Neural progenitor cell (in vitro differentiated cells): ENCODE results near the gene USP33. TPM values are rescaled to one million over a fixed set of nuclear protein-coding genes. Genes with fewer than 3 reads are reported as not detected.
"Not testable (repeated sequence)": the region's sequence is repeated elsewhere in the genome, so short reads cannot be mapped to it uniquely, and the experiment has no call there.

Experiments
- DNase-seq: peaks from one replicate; pipeline ENCODE4 v3.0.0-alpha.2; 2016; ENCODE audit warnings: low spot score
- H2AFZ ChIP-seq: fragments of 200-600 bp; sonication (generic); replicated peaks from 2 replicates; pipeline ENCODE4 v1.6.1; 2016; ENCODE audit warnings: antibody characterized with exemption
- H3F3A ChIP-seq: fragments of 200-600 bp; sonication (generic); 2 replicates; pipeline ENCODE4 v1.6.1; 2016; ENCODE audit warnings: antibody characterized with exemption, low read depth
- H3K27ac ChIP-seq: fragments of 200-600 bp; sonication (generic); 2 replicates; pipeline ENCODE4 v1.5.1; 2016; ENCODE audit warnings: mild to moderate bottlenecking
- H3K27me3 ChIP-seq: fragments of 200-600 bp; sonication (generic); 2 replicates; pipeline ENCODE4 v1.6.1; 2016; ENCODE audit warnings: mild to moderate bottlenecking, moderate library complexity
- H3K36me3 ChIP-seq: fragments of 200-600 bp; sonication (generic); 2 replicates; pipeline ENCODE4 v1.5.1; 2016
- H3K4me1 ChIP-seq: fragments of 200-600 bp; sonication (generic); 2 replicates; pipeline ENCODE4 v1.6.1; 2016; ENCODE audit warnings: mixed run types
- H3K4me2 ChIP-seq: fragments of 200-600 bp; sonication (generic); 2 replicates; pipeline ENCODE4 v1.6.1; 2016
- H3K4me3 ChIP-seq: fragments of 200-600 bp; sonication (generic); 2 replicates; pipeline ENCODE4 v1.5.1; 2016
- H3K79me2 ChIP-seq: fragments of 200-600 bp; sonication (generic); 2 replicates; pipeline ENCODE4 v1.6.1; 2016; ENCODE audit warnings: low read depth
- H3K9ac ChIP-seq: fragments of 200-600 bp; sonication (generic); 2 replicates; pipeline ENCODE4 v1.6.1; 2016
- H3K9me3 ChIP-seq: fragments of 200-600 bp; sonication (generic); 2 replicates; pipeline ENCODE4 v1.5.1; 2016; ENCODE audit warnings: low read depth
- H4K20me1 ChIP-seq: fragments of 200-600 bp; sonication (generic); 2 replicates; pipeline ENCODE4 v1.6.1; 2016; ENCODE audit warnings: low read depth
- H3K27ac Mint-ChIP-seq: 3 replicates; pipeline ENCODE4 v1.8.0; 2021; ENCODE audit warnings: mixed read lengths
- H3K27me3 Mint-ChIP-seq: 2 replicates; pipeline ENCODE4 v1.8.0; 2022; ENCODE audit warnings: low read depth, mild to moderate bottlenecking, inconsistent platforms, moderate library complexity, mixed read lengths; ENCODE audit not compliant: insufficient read depth
- H3K36me3 Mint-ChIP-seq: 3 replicates; pipeline ENCODE4 v1.8.0; 2021; ENCODE audit warnings: mixed read lengths
- H3K4me1 Mint-ChIP-seq: 3 replicates; pipeline ENCODE4 v1.8.0; 2021; ENCODE audit warnings: mixed read lengths
- H3K4me3 Mint-ChIP-seq: 3 replicates; pipeline ENCODE4 v1.8.0; 2021; ENCODE audit warnings: mild to moderate bottlenecking, moderate library complexity, mixed read lengths
- H3K9me3 Mint-ChIP-seq: 3 replicates; pipeline ENCODE4 v1.8.0; 2020; ENCODE audit warnings: mixed read lengths
- CTCF ChIP-seq: fragments of 200-600 bp; sonication (generic); IDR thresholded peaks from 2 replicates; pipeline ENCODE4 v1.5.1; 2017; ENCODE audit warnings: antibody characterized with exemption, mild to moderate bottlenecking
- EZH2 ChIP-seq: fragments of 200-600 bp; sonication (generic); IDR thresholded peaks from 2 replicates; pipeline ENCODE4 v1.6.1; 2017; ENCODE audit warnings: antibody characterized with exemption, mild to moderate bottlenecking, moderate library complexity
- EZH2phosphoT487 ChIP-seq: fragments of 200-600 bp; sonication (generic); IDR thresholded peaks from 2 replicates; pipeline ENCODE4 v1.6.1; 2017; ENCODE audit warnings: antibody characterized with exemption
- total RNA-seq: library from RNA; depleted of rRNA; stranded (reverse); fragments of >200 nt; gene quantifications from 2 replicates; pipeline ENCODE4 v1.2.3, GENCODE V29; 2015; ENCODE audit warnings: low replicate concordance

The USP33 gene
- total RNA-seq, 1 donor from 2014 or later = 132 TPM

- TF ChIP-seq EZH2phosphoT487 (no peak), CTCF (no peak), EZH2 (no peak)
- H3K27me3 ChIP-seq = no peaks in the 10 kb centered on the region
- no peak overlapping the region for H3K27ac ChIP-seq
- H3K4me3 Mint-ChIP-seq = no peak overlapping the region
- H3K9me3 Mint-ChIP-seq = no peaks in the 10 kb centered on the region
- no peak overlapping the region for H3K4me2 ChIP-seq
- H3K27ac Mint-ChIP-seq = no peak overlapping the region
- H3K79me2 ChIP-seq = no peaks in the 10 kb centered on the region
- peaks cover 15% of the 10 kb centered on the region for H3K36me3 ChIP-seq
- no peak overlapping the region for H3K4me3 ChIP-seq
- no peaks in the 10 kb centered on the region for H3K27me3 Mint-ChIP-seq
- no peak overlapping the region for H2AFZ ChIP-seq
- no peaks in the 10 kb centered on the region for H3F3A ChIP-seq
- H3K36me3 Mint-ChIP-seq = peaks cover 17% of the 10 kb centered on the region
- DNase-seq = no peak
- H3K9me3 ChIP-seq = no peaks in the 10 kb centered on the region
- no peak overlapping the region for H3K9ac ChIP-seq
- H4K20me1 ChIP-seq = no peaks in the 10 kb centered on the region
- no peaks in the 10 kb centered on the region for H3K4me1 Mint-ChIP-seq
- no peaks in the 10 kb centered on the region for H3K4me1 ChIP-seq
These were observed 43.6 kb downstream of the USP33 start for GRCh38 chr1:77716065-77716464.

DNA sequence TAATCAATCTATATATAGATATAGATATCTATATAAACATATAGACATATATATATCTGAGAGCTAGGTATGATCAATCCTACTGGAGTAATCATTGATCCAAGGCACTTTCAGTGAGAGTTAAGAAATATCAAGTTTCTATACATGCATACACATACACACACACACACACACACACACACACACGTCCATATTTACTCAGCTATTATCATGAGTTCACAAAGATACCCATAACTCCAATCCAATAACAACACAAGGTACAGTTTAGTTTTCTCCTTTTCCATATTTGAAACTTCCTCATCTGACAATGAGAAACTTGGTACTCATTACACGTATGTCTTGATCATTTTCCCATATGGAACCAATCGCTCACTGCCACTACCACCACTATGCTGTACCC is 49.9 kb downstream of the USP33 start:
- Mint-ChIP-seq H3K4me1 (no peaks in the 10 kb centered on the region), H3K36me3 (peaks cover 11% of the 10 kb centered on the region), H3K27ac (no peak overlapping the region), H3K4me3 (no peak overlapping the region), H3K9me3 (no peaks in the 10 kb centered on the region), H3K27me3 (no peaks in the 10 kb centered on the region)
- Histone ChIP-seq H3K4me1 (no peaks in the 10 kb centered on the region), H3F3A (no peaks in the 10 kb centered on the region), H3K27ac (no peak overlapping the region), H3K79me2 (no peaks in the 10 kb centered on the region), H3K27me3 (no peaks in the 10 kb centered on the region), H3K9me3 (no peaks in the 10 kb centered on the region), H3K4me3 (no peak overlapping the region), H2AFZ (no peak overlapping the region), H3K4me2 (no peak overlapping the region), H3K9ac (no peak overlapping the region), H3K36me3 (peaks cover 4% of the 10 kb centered on the region), H4K20me1 (no peaks in the 10 kb centered on the region)
- no peak for DNase-seq
- no peak for TF ChIP-seq EZH2
- no peak for TF ChIP-seq EZH2phosphoT487
- no peak for TF ChIP-seq CTCF

- Histone ChIP-seq H3K27me3 (no peaks in the 10 kb centered on the region), H3K9me3 (no peaks in the 10 kb centered on the region), H2AFZ (no peak overlapping the region), H3K36me3 (no peaks in the 10 kb centered on the region), H3F3A (no peaks in the 10 kb centered on the region), H3K27ac (no peak overlapping the region), H3K4me3 (no peak overlapping the region), H3K9ac (no peak overlapping the region), H3K4me1 (no peaks in the 10 kb centered on the region), H3K4me2 (no peak overlapping the region), H4K20me1 (no peaks in the 10 kb centered on the region), H3K79me2 (no peaks in the 10 kb centered on the region)
- Mint-ChIP-seq H3K27ac (no peak overlapping the region), H3K36me3 (peaks cover 3% of the 10 kb centered on the region), H3K27me3 (no peaks in the 10 kb centered on the region), H3K9me3 (no peaks in the 10 kb centered on the region), H3K4me3 (no peak overlapping the region), H3K4me1 (no peaks in the 10 kb centered on the region)
- no peak for TF ChIP-seq CTCF
- TF ChIP-seq EZH2phosphoT487 = no peak
- TF ChIP-seq EZH2 = no peak
- no peak for DNase-seq
These were observed 53.3 kb downstream of the USP33 start for GRCh38 chr1:77706321-77706720.

DNA sequence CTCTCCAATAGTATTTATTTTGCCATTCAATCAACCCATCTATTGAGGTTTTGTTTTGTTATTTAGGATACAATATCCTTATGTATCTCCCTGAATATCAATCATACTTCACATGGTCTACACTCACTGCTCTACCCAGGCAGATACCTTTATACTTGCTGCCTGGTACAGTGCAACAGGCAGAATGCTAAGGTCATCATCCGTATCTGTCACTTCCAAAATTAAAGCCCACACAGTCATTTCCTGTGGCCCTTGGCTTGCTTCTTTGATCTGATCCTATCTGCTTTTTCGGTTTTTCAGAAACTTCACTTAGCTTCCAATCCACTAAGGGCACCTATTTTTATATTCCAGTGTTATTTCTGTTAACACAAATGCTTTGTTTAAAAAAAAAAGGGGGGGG is 54.9 kb downstream of the USP33 start:
- Mint-ChIP-seq H3K27ac (no peak overlapping the region), H3K27me3 (peaks cover 2% of the 10 kb centered on the region), H3K36me3 (peaks cover 2% of the 10 kb centered on the region), H3K4me3 (no peak overlapping the region), H3K9me3 (peaks cover under 1% of the 10 kb centered on the region), H3K4me1 (no peaks in the 10 kb centered on the region)
- H4K20me1 ChIP-seq = no peaks in the 10 kb centered on the region
- H3K9ac ChIP-seq = no peak overlapping the region
- H3K36me3 ChIP-seq = no peaks in the 10 kb centered on the region
- no peak overlapping the region for H2AFZ ChIP-seq
- no peaks in the 10 kb centered on the region for H3K79me2 ChIP-seq
- H3K27me3 ChIP-seq = no peaks in the 10 kb centered on the region
- TF ChIP-seq CTCF (no peak), EZH2 (no peak), EZH2phosphoT487 (no peak)
- H3K27ac ChIP-seq = no peak overlapping the region
- H3K4me1 ChIP-seq = no peaks in the 10 kb centered on the region
- H3F3A ChIP-seq = no peaks in the 10 kb centered on the region
- DNase-seq = no peak
- H3K4me2 ChIP-seq = no peak overlapping the region
- H3K4me3 ChIP-seq = no peak overlapping the region
- H3K9me3 ChIP-seq = no peaks in the 10 kb centered on the region

DNA sequence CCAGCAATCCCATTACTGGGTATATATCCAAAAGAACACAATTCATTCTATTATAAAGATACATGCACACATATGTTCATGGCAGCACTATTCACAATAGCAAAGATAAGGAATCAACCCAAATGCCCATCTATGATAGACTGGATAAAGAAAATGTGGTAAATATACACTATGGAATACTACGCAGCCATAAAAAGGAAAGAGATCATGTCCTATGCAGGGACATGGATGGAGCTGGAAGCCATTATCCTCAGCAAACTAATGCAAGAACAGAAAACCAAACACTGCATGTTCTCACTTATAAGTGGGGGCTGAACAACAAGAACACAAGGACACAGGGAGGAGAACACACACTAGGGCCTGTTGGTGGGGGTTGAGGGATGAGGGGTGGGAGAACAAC is 60.0 kb downstream of the USP33 start:
- not testable (repeated sequence) for H3K4me1 Mint-ChIP-seq, H3K36me3 ChIP-seq, H3F3A ChIP-seq, H3K27ac Mint-ChIP-seq, H2AFZ ChIP-seq, H3K27me3 ChIP-seq, H3K9ac ChIP-seq, H4K20me1 ChIP-seq, DNase-seq, H3K4me3 ChIP-seq, H3K27me3 Mint-ChIP-seq, H3K9me3 Mint-ChIP-seq, H3K9me3 ChIP-seq, H3K27ac ChIP-seq, H3K79me2 ChIP-seq, H3K36me3 Mint-ChIP-seq, H3K4me1 ChIP-seq, H3K4me2 ChIP-seq, H3K4me3 Mint-ChIP-seq
